Activated T-cell treated with anti-CD3 and anti-CD28 coated beads, Interleukin-2, amount 50 U/mL, for 4 hours (primary cell): Measurements from ENCODE around the gene NBAS. TPM values are rescaled to one million over a fixed set of nuclear protein-coding genes. Genes with fewer than 3 reads are reported as not detected.

Experiments
- ATAC-seq, 2 donors: fragments of 200-7000 bp; cut with Tn5 transposase; one replicate each; pipeline ENCODE4 v1.10.0; 2021
- DNase-seq: peaks from one replicate; pipeline ENCODE4 v3.0.0-alpha.2; 2020
- H3K27me3 Mint-ChIP-seq: one replicate; pipeline ENCODE4 v1.8.0; 2021; ENCODE audit warnings: low read depth, mixed read lengths
- H3K36me3 Mint-ChIP-seq: one replicate; pipeline ENCODE4 v1.8.0; 2022; ENCODE audit warnings: mixed read lengths; ENCODE audit not compliant: insufficient read depth
- H3K4me1 Mint-ChIP-seq: one replicate; pipeline ENCODE4 v1.8.0; 2021; ENCODE audit warnings: low read depth, mixed read lengths
- H3K4me3 Mint-ChIP-seq: one replicate; pipeline ENCODE4 v1.8.0; 2021; ENCODE audit warnings: mild to moderate bottlenecking, moderate library complexity, mixed read lengths
- H3K9me3 Mint-ChIP-seq: one replicate; pipeline ENCODE4 v1.8.0; 2021; ENCODE audit warnings: mixed read lengths
- total RNA-seq, 3 donors: library from RNA; stranded (reverse); gene quantifications; one replicate each; pipeline ENCODE4 v1.2.1, GENCODE V29; 2021

Gene NBAS
- total RNA-seq, 3 donors from 2014 or later, result 28.5 to 30.4 (median 29.7) TPM

GRCh38 chr2:15154297-15154696 is 406.8 kb downstream of the NBAS start:
- Mint-ChIP-seq H3K9me3 (no peaks in the 10 kb centered on the region), H3K27me3 (no peaks in the 10 kb centered on the region), H3K4me3 (no peak overlapping the region), H3K4me1 (no peaks in the 10 kb centered on the region), H3K36me3 (no peaks in the 10 kb centered on the region)
- DNase-seq (no peak), ATAC-seq (peak; percentile 64 to 68)

GRCh38 chr2:15152382-15152781 is 408.8 kb downstream of the NBAS start:
- Mint-ChIP-seq H3K9me3 (no peaks in the 10 kb centered on the region), H3K4me3 (no peak overlapping the region), H3K4me1 (no peaks in the 10 kb centered on the region), H3K36me3 (no peaks in the 10 kb centered on the region), H3K27me3 (no peaks in the 10 kb centered on the region)
- ATAC-seq, result no peak
- DNase-seq, result no peak

- Mint-ChIP-seq H3K4me1 (no peaks in the 10 kb centered on the region), H3K9me3 (no peaks in the 10 kb centered on the region), H3K4me3 (no peak overlapping the region), H3K36me3 (no peaks in the 10 kb centered on the region), H3K27me3 (no peaks in the 10 kb centered on the region)
- ATAC-seq (no peak), DNase-seq (no peak)
Observed at GRCh38 chr2:15149063-15149462, 412.1 kb downstream of the NBAS start.

GRCh38 chr2:15147591-15147990 is 413.5 kb downstream of the NBAS start:
- ATAC-seq (no peak), DNase-seq (no peak)
- H3K27me3 Mint-ChIP-seq, result no peaks in the 10 kb centered on the region

GRCh38 chr2:15146960-15147359 is 414.2 kb downstream of the NBAS start:
- Mint-ChIP-seq H3K27me3 (no peaks in the 10 kb centered on the region), H3K36me3 (no peaks in the 10 kb centered on the region), H3K4me3 (no peak overlapping the region), H3K9me3 (no peaks in the 10 kb centered on the region), H3K4me1 (peaks cover 13% of the 10 kb centered on the region)
- ATAC-seq (no peak), DNase-seq (no peak)

More at GRCh38 chr2:15147591-15147990, 413.5 kb downstream of the NBAS start:
- Mint-ChIP-seq H3K4me3 (no peak overlapping the region), H3K4me1 (peaks cover 7% of the 10 kb centered on the region), H3K9me3 (no peaks in the 10 kb centered on the region), H3K36me3 (no peaks in the 10 kb centered on the region)

GRCh38 chr2:15145919-15146318 is 415.2 kb downstream of the NBAS start:
- H3K27me3 Mint-ChIP-seq, result no peaks in the 10 kb centered on the region
- no peak for DNase-seq
- peaks cover 24% of the 10 kb centered on the region for H3K4me1 Mint-ChIP-seq
- H3K36me3 Mint-ChIP-seq, result no peaks in the 10 kb centered on the region
- no peak overlapping the region for H3K4me3 Mint-ChIP-seq
- H3K9me3 Mint-ChIP-seq, result no peaks in the 10 kb centered on the region
- ATAC-seq, result no peak

GRCh38 chr2:15145046-15145817 is 415.9 kb downstream of the NBAS start:
- H3K9me3 Mint-ChIP-seq, result no peaks in the 10 kb centered on the region

GRCh38 chr2:15142069-15142689 is 419.0 kb downstream of the NBAS start:
- H3K4me1 Mint-ChIP-seq, result peaks cover 25% of the 10 kb centered on the region

More at GRCh38 chr2:15145046-15145817, 415.9 kb downstream of the NBAS start:
- ATAC-seq (no peak), DNase-seq (no peak)
- Mint-ChIP-seq H3K27me3 (no peaks in the 10 kb centered on the region), H3K36me3 (no peaks in the 10 kb centered on the region), H3K4me1 (peaks cover 25% of the 10 kb centered on the region), H3K4me3 (no peak overlapping the region)

GRCh38 chr2:15141211-15141610 is 419.9 kb downstream of the NBAS start:
- Mint-ChIP-seq H3K4me1 (peaks cover 25% of the 10 kb centered on the region), H3K9me3 (peaks cover 3% of the 10 kb centered on the region), H3K4me3 (no peak overlapping the region), H3K27me3 (peaks cover 2% of the 10 kb centered on the region), H3K36me3 (no peaks in the 10 kb centered on the region)
- no peak for DNase-seq
- ATAC-seq, result no peak

More at GRCh38 chr2:15142069-15142689, 419.0 kb downstream of the NBAS start:
- ATAC-seq (peak; percentile 97 to 99), DNase-seq (peak; percentile 51)
- peak overlapping the region; percentile 51 for H3K4me3 Mint-ChIP-seq
- peaks cover 3% of the 10 kb centered on the region for H3K9me3 Mint-ChIP-seq
- H3K36me3 Mint-ChIP-seq, result no peaks in the 10 kb centered on the region
- H3K27me3 Mint-ChIP-seq, result no peaks in the 10 kb centered on the region

GRCh38 chr2:15136639-15137038 is 424.5 kb downstream of the NBAS start:
- Mint-ChIP-seq H3K9me3 (peaks cover 3% of the 10 kb centered on the region), H3K4me1 (peaks cover 8% of the 10 kb centered on the region), H3K36me3 (peaks cover 4% of the 10 kb centered on the region), H3K27me3 (peaks cover 2% of the 10 kb centered on the region), H3K4me3 (no peak overlapping the region)
- no peak for ATAC-seq
- no peak for DNase-seq

- H3K27me3 Mint-ChIP-seq, result peaks cover 2% of the 10 kb centered on the region
- no peaks in the 10 kb centered on the region for H3K4me1 Mint-ChIP-seq
- peaks cover 3% of the 10 kb centered on the region for H3K9me3 Mint-ChIP-seq
Observed at GRCh38 chr2:15134957-15135356, 426.2 kb downstream of the NBAS start.

GRCh38 chr2:15133461-15133860 is 427.7 kb downstream of the NBAS start:
- H3K27me3 Mint-ChIP-seq, result peaks cover 2% of the 10 kb centered on the region
- no peak for ATAC-seq
- no peak for DNase-seq

More at GRCh38 chr2:15134957-15135356, 426.2 kb downstream of the NBAS start:
- Mint-ChIP-seq H3K36me3 (peaks cover 4% of the 10 kb centered on the region), H3K4me3 (no peak overlapping the region)
- DNase-seq, result no peak
- no peak for ATAC-seq

GRCh38 chr2:15128846-15129245 is 432.3 kb downstream of the NBAS start:
- Mint-ChIP-seq H3K27me3 (no peaks in the 10 kb centered on the region), H3K9me3 (no peaks in the 10 kb centered on the region), H3K4me1 (no peaks in the 10 kb centered on the region), H3K36me3 (no peaks in the 10 kb centered on the region), H3K4me3 (no peak overlapping the region)
- DNase-seq, result no peak
- no peak for ATAC-seq

More at GRCh38 chr2:15133461-15133860, 427.7 kb downstream of the NBAS start:
- H3K4me1 Mint-ChIP-seq, result no peaks in the 10 kb centered on the region
- no peaks in the 10 kb centered on the region for H3K9me3 Mint-ChIP-seq
- no peak overlapping the region for H3K4me3 Mint-ChIP-seq
- peaks cover 4% of the 10 kb centered on the region for H3K36me3 Mint-ChIP-seq

GRCh38 chr2:15127876-15128275 is 433.3 kb downstream of the NBAS start:
- no peak for DNase-seq
- Mint-ChIP-seq H3K36me3 (no peaks in the 10 kb centered on the region), H3K4me3 (no peak overlapping the region), H3K4me1 (no peaks in the 10 kb centered on the region), H3K9me3 (no peaks in the 10 kb centered on the region), H3K27me3 (no peaks in the 10 kb centered on the region)
- no peak for ATAC-seq

- ATAC-seq, result no peak
- H3K36me3 Mint-ChIP-seq, result no peaks in the 10 kb centered on the region
- DNase-seq, result no peak
- H3K27me3 Mint-ChIP-seq, result no peaks in the 10 kb centered on the region
- no peaks in the 10 kb centered on the region for H3K9me3 Mint-ChIP-seq
- H3K4me3 Mint-ChIP-seq, result no peak overlapping the region
- no peaks in the 10 kb centered on the region for H3K4me1 Mint-ChIP-seq
Observed at GRCh38 chr2:15127301-15127700, 433.8 kb downstream of the NBAS start.
